ENCODE measurements around the gene SART1. TPM values are rescaled to one million over a fixed set of nuclear protein-coding genes. Genes with fewer than 3 reads are reported as not detected.

Gene SART1
- total and polyA plus RNA-seq, 4 donors = 13.6 to 24.3 (median 15.1) TPM

DNA sequence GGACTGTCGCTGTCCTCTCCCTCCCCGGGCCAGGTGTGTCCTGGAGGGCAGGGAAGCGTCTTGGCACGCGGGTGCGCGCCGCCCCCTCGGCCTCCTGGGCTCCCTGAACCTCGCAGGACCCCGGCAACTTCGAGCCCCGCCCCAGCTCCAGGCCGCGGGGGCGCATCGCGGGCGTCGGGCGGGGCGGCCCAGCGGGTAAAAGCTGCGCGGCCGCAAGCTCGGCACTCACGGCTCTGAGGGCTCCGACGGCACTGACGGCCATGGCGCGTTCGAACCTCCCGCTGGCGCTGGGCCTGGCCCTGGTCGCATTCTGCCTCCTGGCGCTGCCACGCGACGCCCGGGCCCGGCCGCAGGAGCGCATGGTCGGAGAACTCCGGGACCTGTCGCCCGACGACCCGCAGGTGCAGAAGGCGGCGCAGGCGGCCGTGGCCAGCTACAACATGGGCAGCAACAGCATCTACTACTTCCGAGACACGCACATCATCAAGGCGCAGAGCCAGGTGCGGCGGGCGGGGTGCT lies 50.3 kb downstream of the SART1 start, which contains the start of gene CST6 (continued):
- TF ChIP-seq, protein P1, sequence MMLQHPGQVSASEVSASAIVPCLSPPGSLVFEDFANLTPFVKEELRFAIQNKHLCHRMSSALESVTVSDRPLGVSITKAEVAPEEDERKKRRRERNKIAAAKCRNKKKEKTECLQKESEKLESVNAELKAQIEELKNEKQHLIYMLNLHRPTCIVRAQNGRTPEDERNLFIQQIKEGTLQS (IDR thresholded peaks at IDR 0.05) = no peak
- TF ChIP-seq TAF1 (conservative IDR thresholded peaks at IDR 0.05) = no peak

DNA sequence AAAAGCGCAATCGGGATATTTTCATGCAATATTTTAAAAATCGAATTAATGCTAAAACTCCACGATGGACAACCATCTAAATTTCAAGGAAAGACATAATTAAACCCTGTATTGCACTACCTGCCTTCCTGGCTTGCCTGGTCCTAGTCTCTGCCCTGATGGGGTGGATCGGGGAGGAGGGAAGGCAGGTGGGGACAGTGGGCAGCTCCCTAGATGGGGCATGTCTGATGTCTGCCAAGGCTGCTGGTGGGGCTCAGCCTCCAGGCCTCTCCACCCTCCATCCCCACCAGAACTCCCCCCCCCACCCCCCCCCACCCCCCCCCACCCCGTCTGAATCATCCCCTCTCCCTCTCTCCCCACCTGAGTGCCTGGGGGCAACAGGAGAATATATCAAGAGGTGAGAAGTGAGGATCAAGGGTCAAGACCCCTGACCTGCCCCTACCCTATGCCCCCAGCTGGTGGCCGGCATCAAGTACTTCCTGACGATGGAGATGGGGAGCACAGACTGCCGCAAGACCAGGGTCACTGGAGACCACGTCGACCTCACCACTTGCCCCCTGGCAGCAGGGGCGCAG lies 50.9 kb downstream of the SART1 start:
- 47% methylated on average over 12 of the region's 12 CpGs for WGBS
- DNase-seq (ENCODE audit: low spot score) = no peak
- TF ChIP-seq TAF1 (conservative IDR thresholded peaks at IDR 0.05) (no peak), YY1 (IDR thresholded peaks at IDR 0.05) (no peak)
- Histone ChIP-seq H3K4me1 (ENCODE audit: control insufficient read depth in 4 of 4, insufficient read depth in 4 of 4, low read length in 3 of 4) (peaks cover 0 to 4% (median 1%) of the 10 kb centered on the region in 4 donors), H3K27ac (ENCODE audit: low read depth in 1 of 2, low read length in 2 of 2) (no peak overlapping the region), H3K9me3 (ENCODE audit: control insufficient read depth in 4 of 4, low read length in 3 of 4) (no peaks in the 10 kb centered on the region), H3K9ac (ENCODE audit: low read depth in 1 of 2, low read length in 2 of 2) (no peak overlapping the region), H3K27me3 (ENCODE audit: control insufficient read depth in 4 of 4, insufficient read depth in 4 of 4, low read length in 3 of 4) (peaks cover 0 to 14% (median 0%) of the 10 kb centered on the region in 4 donors), H3K36me3 (ENCODE audit: control insufficient read depth in 4 of 4, insufficient read depth in 3 of 4, low read depth in 1 of 4, low read length in 3 of 4) (no peaks in the 10 kb centered on the region), H3K4me3 (ENCODE audit: low read depth in 1 of 3, low read length in 3 of 3) (no peak overlapping the region)

DNA sequence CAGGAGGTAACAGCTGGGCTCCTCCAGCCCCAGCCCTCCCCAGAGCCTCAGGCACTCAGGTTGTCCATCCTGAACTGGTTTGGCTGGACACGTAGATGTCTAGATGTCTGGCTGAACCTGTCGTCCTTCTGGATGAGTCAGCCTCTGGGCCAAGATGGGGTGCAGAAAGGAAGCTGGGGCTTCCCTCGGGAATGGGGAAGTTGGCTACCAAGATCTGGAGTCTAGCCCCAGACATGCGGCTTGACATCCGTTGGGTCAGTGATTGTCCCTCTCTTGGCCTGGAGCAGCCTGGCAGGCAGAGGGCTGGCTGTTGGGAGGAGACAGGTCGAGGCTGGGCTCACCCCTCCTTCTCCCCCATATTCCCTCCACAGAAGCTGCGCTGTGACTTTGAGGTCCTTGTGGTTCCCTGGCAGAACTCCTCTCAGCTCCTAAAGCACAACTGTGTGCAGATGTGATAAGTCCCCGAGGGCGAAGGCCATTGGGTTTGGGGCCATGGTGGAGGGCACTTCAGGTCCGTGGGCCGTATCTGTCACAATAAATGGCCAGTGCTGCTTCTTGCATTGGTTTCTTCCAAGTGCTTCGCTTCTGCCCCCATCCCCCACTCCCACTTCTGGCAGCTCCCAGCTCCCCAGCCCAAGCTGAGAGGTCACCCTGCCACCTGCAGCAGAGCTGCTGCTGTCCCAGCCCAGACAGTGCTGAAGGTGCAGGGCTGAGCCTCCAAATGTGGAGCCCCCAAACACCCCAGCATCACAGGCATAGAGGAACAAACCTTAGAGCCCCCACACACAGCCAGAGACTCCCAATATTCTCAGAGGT lies 51.6 kb downstream of the SART1 start:
- Histone ChIP-seq H3K4me3 (ENCODE audit: low read depth in 1 of 3, low read length in 3 of 3) (no peak overlapping the region), H3K9me3 (ENCODE audit: control insufficient read depth in 4 of 4, low read length in 3 of 4) (no peaks in the 10 kb centered on the region), H3K4me1 (ENCODE audit: control insufficient read depth in 4 of 4, insufficient read depth in 4 of 4, low read length in 3 of 4) (peaks cover 0 to 4% (median 1%) of the 10 kb centered on the region in 4 donors), H3K9ac (ENCODE audit: low read depth in 1 of 2, low read length in 2 of 2) (no peak overlapping the region), H3K36me3 (ENCODE audit: control insufficient read depth in 4 of 4, insufficient read depth in 3 of 4, low read depth in 1 of 4, low read length in 3 of 4) (no peaks in the 10 kb centered on the region), H3K27ac (ENCODE audit: low read depth in 1 of 2, low read length in 2 of 2) (no peak overlapping the region), H3K27me3 (ENCODE audit: control insufficient read depth in 4 of 4, insufficient read depth in 4 of 4, low read length in 3 of 4) (peaks cover 0 to 14% (median 0%) of the 10 kb centered on the region in 4 donors)
- TF ChIP-seq RXRA (IDR thresholded peaks at IDR 0.05) (no peak), SP1 (IDR thresholded peaks at IDR 0.05) (no peak), JUND (IDR thresholded peaks at IDR 0.05) (no peak), EGR1 (IDR thresholded peaks at IDR 0.05; ENCODE audit: low read depth in 2 of 2) (no peak), NR2F2 (IDR thresholded peaks at IDR 0.05) (no peak), GABPA (IDR thresholded peaks at IDR 0.05 in 1 of 2, conservative IDR thresholded peaks at IDR 0.05 in 1 of 2) (no peak), TAF1 (conservative IDR thresholded peaks at IDR 0.05) (no peak), HNF4A (conservative IDR thresholded peaks at IDR 0.05) (no peak), RAD21 (IDR thresholded peaks at IDR 0.05) (no peak), YY1 (IDR thresholded peaks at IDR 0.05) (no peak), FOXA2 (IDR thresholded peaks at IDR 0.05) (no peak), HNF4G (IDR thresholded peaks at IDR 0.05) (no peak)
- TF ChIP-seq, protein P2, sequence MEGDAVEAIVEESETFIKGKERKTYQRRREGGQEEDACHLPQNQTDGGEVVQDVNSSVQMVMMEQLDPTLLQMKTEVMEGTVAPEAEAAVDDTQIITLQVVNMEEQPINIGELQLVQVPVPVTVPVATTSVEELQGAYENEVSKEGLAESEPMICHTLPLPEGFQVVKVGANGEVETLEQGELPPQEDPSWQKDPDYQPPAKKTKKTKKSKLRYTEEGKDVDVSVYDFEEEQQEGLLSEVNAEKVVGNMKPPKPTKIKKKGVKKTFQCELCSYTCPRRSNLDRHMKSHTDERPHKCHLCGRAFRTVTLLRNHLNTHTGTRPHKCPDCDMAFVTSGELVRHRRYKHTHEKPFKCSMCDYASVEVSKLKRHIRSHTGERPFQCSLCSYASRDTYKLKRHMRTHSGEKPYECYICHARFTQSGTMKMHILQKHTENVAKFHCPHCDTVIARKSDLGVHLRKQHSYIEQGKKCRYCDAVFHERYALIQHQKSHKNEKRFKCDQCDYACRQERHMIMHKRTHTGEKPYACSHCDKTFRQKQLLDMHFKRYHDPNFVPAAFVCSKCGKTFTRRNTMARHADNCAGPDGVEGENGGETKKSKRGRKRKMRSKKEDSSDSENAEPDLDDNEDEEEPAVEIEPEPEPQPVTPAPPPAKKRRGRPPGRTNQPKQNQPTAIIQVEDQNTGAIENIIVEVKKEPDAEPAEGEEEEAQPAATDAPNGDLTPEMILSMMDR (IDR thresholded peaks at IDR 0.05; ENCODE audit: low read depth, low read length, missing input control) = no peak
- TF ChIP-seq, protein P3, sequence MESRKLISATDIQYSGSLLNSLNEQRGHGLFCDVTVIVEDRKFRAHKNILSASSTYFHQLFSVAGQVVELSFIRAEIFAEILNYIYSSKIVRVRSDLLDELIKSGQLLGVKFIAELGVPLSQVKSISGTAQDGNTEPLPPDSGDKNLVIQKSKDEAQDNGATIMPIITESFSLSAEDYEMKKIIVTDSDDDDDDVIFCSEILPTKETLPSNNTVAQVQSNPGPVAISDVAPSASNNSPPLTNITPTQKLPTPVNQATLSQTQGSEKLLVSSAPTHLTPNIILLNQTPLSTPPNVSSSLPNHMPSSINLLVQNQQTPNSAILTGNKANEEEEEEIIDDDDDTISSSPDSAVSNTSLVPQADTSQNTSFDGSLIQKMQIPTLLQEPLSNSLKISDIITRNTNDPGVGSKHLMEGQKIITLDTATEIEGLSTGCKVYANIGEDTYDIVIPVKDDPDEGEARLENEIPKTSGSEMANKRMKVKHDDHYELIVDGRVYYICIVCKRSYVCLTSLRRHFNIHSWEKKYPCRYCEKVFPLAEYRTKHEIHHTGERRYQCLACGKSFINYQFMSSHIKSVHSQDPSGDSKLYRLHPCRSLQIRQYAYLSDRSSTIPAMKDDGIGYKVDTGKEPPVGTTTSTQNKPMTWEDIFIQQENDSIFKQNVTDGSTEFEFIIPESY (IDR thresholded peaks at IDR 0.05) = no peak
- TF ChIP-seq, protein P4, sequence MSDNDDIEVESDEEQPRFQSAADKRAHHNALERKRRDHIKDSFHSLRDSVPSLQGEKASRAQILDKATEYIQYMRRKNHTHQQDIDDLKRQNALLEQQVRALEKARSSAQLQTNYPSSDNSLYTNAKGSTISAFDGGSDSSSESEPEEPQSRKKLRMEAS (IDR thresholded peaks at IDR 0.05) = no peak
- TF ChIP-seq, protein P5, sequence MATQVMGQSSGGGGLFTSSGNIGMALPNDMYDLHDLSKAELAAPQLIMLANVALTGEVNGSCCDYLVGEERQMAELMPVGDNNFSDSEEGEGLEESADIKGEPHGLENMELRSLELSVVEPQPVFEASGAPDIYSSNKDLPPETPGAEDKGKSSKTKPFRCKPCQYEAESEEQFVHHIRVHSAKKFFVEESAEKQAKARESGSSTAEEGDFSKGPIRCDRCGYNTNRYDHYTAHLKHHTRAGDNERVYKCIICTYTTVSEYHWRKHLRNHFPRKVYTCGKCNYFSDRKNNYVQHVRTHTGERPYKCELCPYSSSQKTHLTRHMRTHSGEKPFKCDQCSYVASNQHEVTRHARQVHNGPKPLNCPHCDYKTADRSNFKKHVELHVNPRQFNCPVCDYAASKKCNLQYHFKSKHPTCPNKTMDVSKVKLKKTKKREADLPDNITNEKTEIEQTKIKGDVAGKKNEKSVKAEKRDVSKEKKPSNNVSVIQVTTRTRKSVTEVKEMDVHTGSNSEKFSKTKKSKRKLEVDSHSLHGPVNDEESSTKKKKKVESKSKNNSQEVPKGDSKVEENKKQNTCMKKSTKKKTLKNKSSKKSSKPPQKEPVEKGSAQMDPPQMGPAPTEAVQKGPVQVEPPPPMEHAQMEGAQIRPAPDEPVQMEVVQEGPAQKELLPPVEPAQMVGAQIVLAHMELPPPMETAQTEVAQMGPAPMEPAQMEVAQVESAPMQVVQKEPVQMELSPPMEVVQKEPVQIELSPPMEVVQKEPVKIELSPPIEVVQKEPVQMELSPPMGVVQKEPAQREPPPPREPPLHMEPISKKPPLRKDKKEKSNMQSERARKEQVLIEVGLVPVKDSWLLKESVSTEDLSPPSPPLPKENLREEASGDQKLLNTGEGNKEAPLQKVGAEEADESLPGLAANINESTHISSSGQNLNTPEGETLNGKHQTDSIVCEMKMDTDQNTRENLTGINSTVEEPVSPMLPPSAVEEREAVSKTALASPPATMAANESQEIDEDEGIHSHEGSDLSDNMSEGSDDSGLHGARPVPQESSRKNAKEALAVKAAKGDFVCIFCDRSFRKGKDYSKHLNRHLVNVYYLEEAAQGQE (IDR thresholded peaks at IDR 0.05) = no peak
- 54% methylated on average over 12 of the region's 12 CpGs for WGBS
- no peak for DNase-seq (ENCODE audit: low spot score)
